ENCODE results near the gene NEDD9. TPM values are rescaled to one million over a fixed set of nuclear protein-coding genes. Genes with fewer than 3 reads are reported as not detected.

The NEDD9 gene
- total RNA-seq, 1 experiment from 2014 or later = 96.4 TPM

- in situ Hi-C loops (cut with HindIII; ENCODE audit: low sequenced_read_pairs) = no loop called here
- no peak for DNase-seq (ENCODE audit: low spot score)
These were observed 5.5 kb upstream of the NEDD9 start for GRCh38 chr6:11237956-11238355.

GRCh38 chr6:11237428-11237827 lies 5.0 kb upstream of the NEDD9 start:
- DNase-seq (ENCODE audit: low spot score) = no peak
- in situ Hi-C loops (cut with HindIII; ENCODE audit: low sequenced_read_pairs) = no loop called here

- in situ Hi-C loops (cut with HindIII; ENCODE audit: low sequenced_read_pairs) = no loop called here
These were observed 4.4 kb upstream of the NEDD9 start for GRCh38 chr6:11236915-11237314.

GRCh38 chr6:11236076-11236750 lies 3.7 kb upstream of the NEDD9 start:
- peak; percentile 60 for DNase-seq (ENCODE audit: low spot score)
- in situ Hi-C loops (cut with HindIII; ENCODE audit: low sequenced_read_pairs) = no loop called here

More at GRCh38 chr6:11236915-11237314, 4.4 kb upstream of the NEDD9 start:
- DNase-seq (ENCODE audit: low spot score) = no peak

- DNase-seq (ENCODE audit: low spot score) = no peak
- in situ Hi-C loops (cut with HindIII; ENCODE audit: low sequenced_read_pairs) = no loop called here
These were observed 2.6 kb upstream of the NEDD9 start for GRCh38 chr6:11235062-11235461.

DNA sequence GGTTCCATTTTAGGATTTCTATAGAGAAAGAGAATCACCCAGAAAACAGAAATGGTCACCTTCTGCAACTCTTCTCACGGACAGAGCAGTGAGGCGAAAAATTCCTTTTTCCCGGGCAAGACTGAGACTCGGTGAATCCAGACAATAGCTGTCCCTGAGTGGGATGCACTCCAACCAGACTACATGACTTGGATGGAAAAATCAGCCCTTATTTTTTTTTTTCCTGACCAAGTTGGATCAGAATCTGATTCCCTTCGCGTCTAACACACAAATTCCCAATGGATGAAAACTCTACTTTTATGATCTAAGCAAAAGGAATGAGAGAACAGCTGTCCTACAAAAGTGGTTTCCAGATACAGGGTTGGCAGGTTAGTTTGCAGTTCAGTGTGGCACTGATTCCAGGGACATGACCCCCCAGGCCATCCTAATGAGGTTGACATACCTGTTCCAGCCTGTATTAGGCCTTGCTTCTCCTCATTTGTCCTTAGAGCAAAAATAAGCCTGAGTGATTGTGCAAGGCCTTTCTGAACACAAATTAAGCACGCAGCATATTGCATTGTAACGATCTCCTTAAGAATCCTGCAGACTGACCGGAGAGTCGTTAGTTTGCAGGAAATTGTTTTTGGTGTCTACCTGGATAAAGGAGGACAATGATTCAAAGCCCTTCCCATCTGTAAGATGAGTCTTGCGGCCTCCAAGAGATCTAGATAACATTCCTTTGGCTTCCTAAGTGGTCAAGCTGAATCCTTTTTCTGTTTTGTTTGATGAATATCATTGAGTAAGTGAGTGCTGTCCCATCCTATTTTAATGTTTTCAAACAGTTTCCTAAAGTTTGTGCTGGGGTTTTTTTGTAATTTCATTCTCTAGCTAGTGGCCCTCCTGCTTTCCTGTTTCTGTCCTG lies 1.5 kb upstream of the NEDD9 start:
- in situ Hi-C loops (cut with HindIII; ENCODE audit: low sequenced_read_pairs) = no loop called here
- DNase-seq (ENCODE audit: low spot score) = no peak

GRCh38 chr6:11232770-11233626 lies 530 bp upstream of the NEDD9 start:
- in situ Hi-C loops (cut with HindIII; ENCODE audit: low sequenced_read_pairs) = no loop called here

DNA sequence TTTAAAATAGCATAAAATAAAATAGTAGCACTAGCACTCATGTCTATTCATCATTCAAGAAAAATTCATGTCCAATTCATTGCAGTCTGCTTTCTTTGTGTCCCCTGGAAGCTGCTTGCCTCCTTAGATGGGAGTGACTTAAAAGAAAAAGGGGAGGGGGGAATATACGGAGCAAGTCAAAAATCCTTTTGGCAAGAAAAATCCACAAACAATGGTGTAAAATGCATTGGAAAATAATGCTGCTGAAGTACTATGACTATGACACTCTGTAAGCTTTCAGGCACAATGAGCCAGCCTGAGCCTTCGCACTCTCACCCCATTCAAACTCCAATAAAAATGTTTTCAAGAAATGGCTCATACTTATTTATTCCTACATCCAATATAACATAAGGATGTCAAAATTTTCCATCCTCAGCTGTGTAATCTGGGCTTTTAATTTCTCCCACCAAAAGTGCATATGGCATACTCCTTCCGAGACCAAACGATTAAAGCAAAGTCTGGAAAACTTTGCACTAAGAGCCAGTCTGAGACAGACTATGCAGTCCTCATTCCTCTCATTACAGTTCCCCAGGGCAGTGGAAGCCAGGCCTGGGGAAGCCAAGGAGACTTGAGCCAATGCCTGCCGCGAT lies 790 bp downstream of the NEDD9 start:
- peak; percentile 83 for DNase-seq (ENCODE audit: low spot score)
- in situ Hi-C loops (cut with HindIII; ENCODE audit: low sequenced_read_pairs) = no loop called here

More at GRCh38 chr6:11232770-11233626, 530 bp upstream of the NEDD9 start:
- DNase-seq (ENCODE audit: low spot score) = no peak

- DNase-seq (ENCODE audit: low spot score) = no peak
- in situ Hi-C loops (cut with HindIII; ENCODE audit: low sequenced_read_pairs) = no loop called here
These were observed 1.4 kb downstream of the NEDD9 start for GRCh38 chr6:11231108-11231463.

DNA sequence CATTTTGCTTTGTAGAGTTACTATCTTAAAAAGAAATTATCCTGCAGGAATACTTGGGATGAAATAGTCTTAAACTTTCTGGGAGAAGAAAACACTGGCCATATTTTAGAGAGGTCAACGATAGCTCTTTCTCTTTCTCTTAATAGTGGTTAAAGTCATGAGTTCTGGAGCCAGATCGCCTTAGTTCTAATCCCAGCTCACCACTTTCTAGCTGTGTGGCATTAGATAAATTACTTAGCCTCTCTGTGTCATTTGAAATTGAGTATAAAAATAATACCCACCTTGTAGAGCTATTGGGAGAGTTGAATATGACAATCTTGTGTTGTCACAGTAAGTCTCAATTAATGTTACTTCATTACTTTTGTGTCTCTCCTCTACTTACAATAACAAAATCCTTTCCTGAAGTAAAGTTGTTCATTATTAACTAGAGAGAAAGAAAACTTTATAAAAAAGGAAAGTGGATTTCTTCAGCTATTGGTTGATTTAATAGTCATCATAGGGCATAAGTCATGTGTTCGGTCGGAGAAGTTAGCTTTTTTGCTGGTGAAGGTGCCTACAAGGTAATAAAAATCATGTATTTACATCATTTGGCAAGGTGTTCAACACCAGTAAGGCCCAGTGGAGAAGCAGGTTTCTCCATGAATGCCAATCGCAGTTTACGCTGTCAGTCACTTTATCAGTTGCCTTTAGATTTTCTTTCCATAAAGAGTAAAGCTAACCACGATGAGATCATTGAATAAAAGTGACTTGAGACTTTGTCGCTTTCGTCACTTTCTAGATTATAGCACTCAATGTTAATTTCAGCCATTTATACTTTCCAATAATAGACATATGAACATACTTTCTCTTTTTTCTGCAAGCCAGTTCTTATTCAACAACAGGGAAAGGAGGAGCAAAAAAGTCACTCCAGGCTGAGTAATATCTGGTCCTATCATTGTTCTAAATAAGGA lies 2.0 kb downstream of the NEDD9 start:
- no peak for DNase-seq (ENCODE audit: low spot score)
- in situ Hi-C loops (cut with HindIII; ENCODE audit: low sequenced_read_pairs) = no loop called here

DNA sequence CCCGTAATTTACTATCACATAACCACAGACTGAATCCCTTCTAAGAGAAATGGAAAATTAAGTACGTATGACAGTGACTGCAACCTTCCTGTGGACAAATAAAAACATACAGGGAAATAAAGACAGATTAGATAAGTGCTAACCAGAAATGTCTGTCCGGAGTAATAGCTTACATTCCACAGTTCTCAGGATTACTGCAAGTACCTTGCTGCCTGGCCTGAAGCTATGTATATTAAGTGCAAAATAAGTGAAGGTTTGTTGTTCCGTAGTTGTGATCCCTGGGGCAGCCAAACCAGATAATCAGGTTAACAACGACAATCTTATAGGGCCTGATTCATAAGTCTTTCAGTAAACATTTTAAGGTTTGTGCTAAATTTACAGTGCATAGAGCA lies 2.8 kb downstream of the NEDD9 start:
- DNase-seq (ENCODE audit: low spot score) = no peak
- in situ Hi-C loops (cut with HindIII; ENCODE audit: low sequenced_read_pairs) = no loop called here

DNA sequence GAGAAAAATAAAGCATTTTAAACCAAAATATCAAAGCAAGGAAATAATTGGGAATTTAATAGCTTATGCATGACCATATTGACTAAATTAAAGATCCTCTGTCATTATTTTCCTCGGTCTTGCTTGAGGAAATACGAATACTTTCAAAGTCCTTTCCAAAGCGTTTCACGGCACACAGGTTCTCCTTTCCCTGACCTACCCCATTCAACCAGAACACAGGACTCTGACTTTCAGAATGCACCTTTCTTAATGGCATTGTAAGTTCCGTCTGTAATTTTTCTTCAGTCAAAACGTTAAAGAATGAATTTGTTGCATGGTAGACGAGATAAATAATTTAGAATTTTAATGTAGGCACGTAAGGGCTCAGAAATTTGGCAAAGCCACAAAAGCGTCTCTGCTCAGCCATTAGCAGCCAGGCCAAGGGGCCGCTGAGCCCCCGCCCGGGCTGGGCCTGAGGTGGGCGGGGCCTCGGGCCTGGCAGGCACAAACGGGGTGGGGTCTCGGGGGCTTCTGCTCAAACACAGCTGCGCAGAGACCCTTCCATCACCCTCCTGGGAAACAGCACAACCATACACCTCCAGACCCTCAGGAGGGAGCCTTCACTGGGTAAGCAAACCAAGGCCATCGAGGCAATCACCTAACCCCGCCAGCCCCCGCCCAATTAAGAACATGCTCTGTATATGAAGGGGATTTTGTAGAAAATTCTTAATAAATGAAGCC lies 3.4 kb downstream of the NEDD9 start:
- DNase-seq (ENCODE audit: low spot score) = no peak

DNA sequence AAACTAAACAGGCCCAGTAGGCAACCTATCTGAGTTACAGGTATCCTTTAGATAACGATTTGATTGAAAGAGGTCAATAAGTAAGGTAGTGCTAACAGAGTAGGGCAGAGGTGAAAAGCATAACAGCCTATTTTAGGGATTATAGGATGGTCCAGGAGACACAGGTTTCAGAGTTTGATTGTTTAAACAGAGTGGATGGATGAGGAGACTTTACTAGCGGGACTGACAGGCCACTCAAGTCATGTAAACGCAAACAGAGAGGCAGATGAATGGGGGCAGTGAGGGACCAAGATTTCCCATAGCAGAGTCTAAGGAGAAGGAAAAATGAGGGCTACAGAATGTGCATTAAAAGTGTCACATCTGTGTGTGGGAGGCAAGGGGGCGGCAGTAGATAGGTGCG lies 4.8 kb downstream of the NEDD9 start:
- in situ Hi-C loops (cut with HindIII; ENCODE audit: low sequenced_read_pairs) = no loop called here
- DNase-seq (ENCODE audit: low spot score) = no peak

More for the DNA sequence above, 3.4 kb downstream of the NEDD9 start:
- in situ Hi-C loops (cut with HindIII; ENCODE audit: low sequenced_read_pairs) = no loop called here

DNA sequence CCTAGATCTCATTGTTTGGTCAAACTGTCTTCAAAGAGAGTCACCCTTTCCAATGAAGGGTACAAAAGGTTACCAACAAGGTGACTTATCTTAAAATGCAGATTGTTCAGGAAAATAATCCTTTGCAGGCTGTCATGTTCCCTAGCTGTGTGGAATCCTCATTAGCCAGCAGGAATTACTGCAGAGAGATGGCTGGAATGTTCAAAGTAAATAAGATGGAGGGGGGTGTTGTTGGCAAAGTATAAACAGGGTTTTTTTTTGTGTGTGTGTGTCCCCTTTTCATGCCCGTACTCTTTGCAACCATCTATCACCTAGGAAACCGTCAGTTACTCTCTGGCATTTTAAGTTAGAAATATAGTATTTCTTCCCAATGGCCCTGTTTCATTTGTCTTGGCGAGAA lies 6.5 kb downstream of the NEDD9 start:
- in situ Hi-C loops (cut with HindIII; ENCODE audit: low sequenced_read_pairs) = no loop called here
- DNase-seq (ENCODE audit: low spot score) = no peak

DNA sequence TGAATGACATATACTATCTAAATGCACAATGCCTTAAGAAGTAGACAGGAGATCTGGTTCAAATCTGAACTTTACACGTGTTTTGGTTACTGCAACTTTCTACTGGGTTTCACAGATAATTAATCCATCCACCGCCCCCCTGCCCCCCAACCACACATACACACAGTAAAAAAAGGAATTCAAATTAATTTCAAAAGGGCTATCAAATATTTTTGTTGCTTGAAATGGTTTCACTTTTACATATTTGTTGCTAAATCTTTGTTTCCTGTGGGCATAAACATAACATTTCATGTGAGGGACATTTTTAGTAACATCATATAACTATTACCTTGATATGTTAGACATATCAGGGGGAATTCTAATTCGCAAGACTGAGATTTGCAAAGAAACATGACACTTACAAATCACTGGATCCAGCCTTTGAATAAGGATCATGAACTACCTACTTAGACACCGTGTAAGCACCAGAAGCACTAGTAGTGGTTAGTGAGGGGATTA lies 7.5 kb downstream of the NEDD9 start:
- no peak for DNase-seq (ENCODE audit: low spot score)
- in situ Hi-C loops (cut with HindIII; ENCODE audit: low sequenced_read_pairs) = no loop called here

DNA sequence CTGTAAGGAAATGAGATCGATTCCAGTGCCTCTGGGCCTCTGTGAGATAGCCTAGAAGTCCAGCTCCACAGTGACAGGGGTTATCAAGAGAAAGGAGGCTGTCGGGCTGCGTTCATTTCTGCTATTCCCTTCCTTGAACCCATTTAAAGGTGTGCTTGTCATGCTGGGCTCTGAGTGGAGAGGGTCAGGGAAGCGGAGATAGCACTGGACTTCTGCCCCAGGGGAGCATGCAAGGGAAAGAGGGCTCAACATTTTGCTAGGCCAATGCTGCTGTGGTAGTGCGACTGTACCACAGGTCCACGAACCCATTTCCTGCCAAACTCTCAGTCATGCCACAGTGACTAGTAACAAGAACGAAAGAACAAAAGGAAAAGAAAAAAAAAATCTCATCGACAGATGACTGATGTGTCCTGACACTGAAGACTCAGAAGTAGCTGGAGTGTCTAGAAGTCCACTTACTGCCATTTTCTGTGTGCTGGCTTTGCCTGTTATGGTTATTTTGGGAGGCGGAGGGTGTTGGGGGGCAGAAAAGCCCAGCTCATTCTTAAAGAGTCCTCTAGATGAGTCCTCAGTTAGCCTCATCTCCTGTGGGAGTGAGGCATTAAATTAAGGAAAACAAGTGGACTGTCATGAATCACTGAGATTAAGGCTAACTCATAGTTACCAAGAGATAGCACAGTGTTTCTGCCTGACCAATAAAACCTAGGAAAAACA lies 8.1 kb downstream of the NEDD9 start:
- in situ Hi-C loops (cut with HindIII; ENCODE audit: low sequenced_read_pairs) = no loop called here

More for the DNA sequence above, 8.1 kb downstream of the NEDD9 start:
- no peak for DNase-seq (ENCODE audit: low spot score)
